NCI-H748 (cell line): ENCODE data around the gene WDFY4.

Source experiments
- DNase-seq: peaks from one replicate; lab custom pipeline; 2025; ENCODE audit not compliant: unreplicated experiment; lab: John Stamatoyannopoulos, UW

Gene WDFY4

GRCh38 chr10:48705401-48705938 is 20.8 kb downstream of the WDFY4 start:
- peak; percentile 93 for DNase-seq

- no peak for DNase-seq
These were observed 22.8 kb downstream of the WDFY4 start for GRCh38 chr10:48707472-48707871.

GRCh38 chr10:48708144-48708543 is 23.5 kb downstream of the WDFY4 start:
- no peak for DNase-seq

GRCh38 chr10:48710647-48711275 is 26.1 kb downstream of the WDFY4 start:
- DNase-seq, result no peak

GRCh38 chr10:48711830-48712229 is 27.2 kb downstream of the WDFY4 start:
- DNase-seq, result no peak

GRCh38 chr10:48714088-48714487 is 29.4 kb downstream of the WDFY4 start:
- DNase-seq, result no peak

- DNase-seq, result no peak
These were observed 31.7 kb downstream of the WDFY4 start for GRCh38 chr10:48716416-48716815.

GRCh38 chr10:48720611-48721010 is 35.9 kb downstream of the WDFY4 start:
- DNase-seq, result no peak

- DNase-seq, result no peak
These were observed 37.8 kb downstream of the WDFY4 start for GRCh38 chr10:48722153-48723145.

GRCh38 chr10:48724127-48724526 is 39.5 kb downstream of the WDFY4 start:
- DNase-seq, result no peak

- no peak for DNase-seq
These were observed 41.0 kb downstream of the WDFY4 start for GRCh38 chr10:48725708-48726107.

- DNase-seq, result no peak
These were observed 43.2 kb downstream of the WDFY4 start for GRCh38 chr10:48727866-48728265.

GRCh38 chr10:48729222-48729621 is 44.5 kb downstream of the WDFY4 start:
- DNase-seq, result no peak

- DNase-seq, result no peak
These were observed 45.3 kb downstream of the WDFY4 start for GRCh38 chr10:48729941-48730457.

- DNase-seq, result no peak
These were observed 46.5 kb downstream of the WDFY4 start for GRCh38 chr10:48731141-48731540.

GRCh38 chr10:48731654-48732053 is 47.0 kb downstream of the WDFY4 start:
- no peak for DNase-seq

- DNase-seq, result no peak
These were observed 48.7 kb downstream of the WDFY4 start for GRCh38 chr10:48733329-48733728.

- DNase-seq, result no peak
These were observed 51.2 kb downstream of the WDFY4 start for GRCh38 chr10:48735836-48736390.

GRCh38 chr10:48736596-48736995 is 51.9 kb downstream of the WDFY4 start:
- DNase-seq, result peak; percentile 13

GRCh38 chr10:48737886-48738285 is 53.2 kb downstream of the WDFY4 start:
- DNase-seq, result no peak

GRCh38 chr10:48739170-48739569 is 54.5 kb downstream of the WDFY4 start:
- no peak for DNase-seq
